NCI-H1048 (cell line): Measurements from ENCODE around the gene DMPK.
A peak's percentile ranks its signal among the peaks of the same experiment; 100 is the strongest.
"Not testable (repeated sequence)": the region's sequence is repeated elsewhere in the genome, so short reads cannot be mapped to it uniquely, and the experiment has no call there.

Source experiments
- DNase-seq: peaks from one replicate; lab custom pipeline; 2025; lab: John Stamatoyannopoulos, UW

The DMPK gene

GRCh38 chr19:45742969-45743368 is 39.3 kb downstream of the DMPK start:
- DNase-seq = no peak

- no peak for DNase-seq
These were observed 42.5 kb downstream of the DMPK start for GRCh38 chr19:45739498-45740439.

- DNase-seq = no peak
These were observed 49.0 kb downstream of the DMPK start, which contains the start of gene MEIOSIN for GRCh38 chr19:45733160-45733810. Gene MEIOSIN, plus strand, starts transcription at chr19:45733439. Its CDS starts 1,938 bp downstream, at chr19:45735377.

- DNase-seq = peak; percentile 94
These were observed 51.7 kb downstream of the DMPK start, which contains the start of gene FBXO46 for GRCh38 chr19:45730368-45731288. Gene FBXO46, minus strand, starts transcription at chr19:45730896. Its CDS starts 17,401 bp downstream, at chr19:45713495.

GRCh38 chr19:45729800-45730290 is 52.4 kb downstream of the DMPK start:
- DNase-seq = no peak

- not testable (repeated sequence) for DNase-seq
These were observed 53.6 kb downstream of the DMPK start for GRCh38 chr19:45728683-45729082.

- DNase-seq = not testable (repeated sequence)
These were observed 62.2 kb downstream of the DMPK start for GRCh38 chr19:45720065-45720464.
